HAP-1 (cell line): Measurements from ENCODE around the gene GORASP1.

ENCODE experiments used
- DNase-seq, 2 experiments: peaks; one replicate each; pipeline ENCODE4 v3.0.0-alpha.2; 2016 to 2020; ENCODE audit warnings: low spot score in 2 of 2
- H3K27me3 ChIP-seq: fragments of 250-450 bp; sonication (Bioruptor Pico); 2 replicates; pipeline ENCODE4 v1.5.1; 2020; ENCODE audit warnings: low read depth, mild to moderate bottlenecking, moderate library complexity
- H3K36me3 ChIP-seq: fragments of 250-450 bp; sonication (Bioruptor Pico); replicated peaks from 2 replicates; pipeline ENCODE4 v1.5.1; 2020; ENCODE audit warnings: mild to moderate bottlenecking
- H3K4me1 ChIP-seq: fragments of 250-450 bp; sonication (Bioruptor Pico); 2 replicates; pipeline ENCODE4 v1.5.1; 2020; ENCODE audit warnings: mild to moderate bottlenecking
- H3K4me3 ChIP-seq: fragments of 250-450 bp; sonication (Bioruptor Pico); 2 replicates; pipeline ENCODE4 v1.5.1; 2020; ENCODE audit warnings: mild to moderate bottlenecking, moderate library complexity
- H3K9me3 ChIP-seq: fragments of 250-450 bp; sonication (Bioruptor Pico); 2 replicates; pipeline ENCODE4 v1.5.1; 2020; ENCODE audit warnings: mild to moderate bottlenecking, moderate library complexity
- in situ Hi-C: fragments of 300-500 bp; cut with MboI; formaldehyde crosslinking; loops from 3 replicates; pipeline ENCODE4 v1.14.3; 2020; ENCODE audit warnings: low sequenced_read_pairs, inconsistent platforms, mixed read lengths

The GORASP1 gene

GRCh38 chr3:39125841-39126500, 18.5 kb upstream of the GORASP1 start:
- H3K4me1 ChIP-seq, result no peaks in the 10 kb centered on the region
- in situ Hi-C loops, result no loop called here
- no peak for DNase-seq

DNA sequence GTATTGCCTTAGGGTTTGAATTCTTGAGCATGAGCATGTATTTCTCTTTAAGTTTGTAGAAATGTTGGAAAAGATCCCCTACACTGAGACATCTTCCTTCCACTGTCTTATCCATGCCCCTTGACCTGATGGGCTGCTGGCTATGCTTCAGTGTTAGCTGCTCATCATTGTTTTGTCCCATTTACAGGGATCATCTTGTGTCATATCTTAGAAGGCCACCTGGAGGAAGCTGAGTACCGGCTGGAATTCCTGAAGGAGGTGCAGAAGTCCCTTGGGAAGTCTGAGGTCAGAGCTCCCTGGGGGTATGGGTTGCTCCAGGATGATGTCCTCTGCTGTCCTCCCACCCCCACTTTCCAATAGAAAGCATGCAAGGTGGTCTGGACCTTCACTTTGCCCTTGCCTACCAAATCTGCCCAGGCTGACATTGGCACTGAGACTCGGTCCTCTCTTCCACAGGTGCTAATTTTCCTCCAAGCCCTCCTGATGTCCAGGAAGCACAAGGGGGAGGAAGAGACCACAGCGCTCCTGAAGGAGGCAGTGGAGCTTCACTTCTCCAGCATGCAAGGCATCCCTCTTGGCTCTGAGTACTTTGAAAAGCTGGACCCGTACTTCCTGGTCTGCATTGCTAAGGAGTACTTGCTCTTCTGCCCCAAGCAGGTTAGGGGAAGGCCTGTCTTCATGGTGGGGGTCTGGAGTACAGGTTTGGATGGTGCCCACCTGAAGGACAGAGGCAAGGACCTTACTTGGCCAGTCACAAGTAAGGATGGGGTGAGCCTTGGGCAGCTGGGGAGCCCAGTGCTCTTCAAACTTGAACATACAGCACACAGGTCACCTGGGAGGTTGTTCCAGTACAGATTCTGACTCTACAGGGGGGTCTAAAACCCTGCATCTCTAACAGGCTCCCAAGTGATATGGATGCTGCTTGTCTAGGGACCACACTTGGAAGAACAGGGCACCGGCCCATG, 17.7 kb upstream of the GORASP1 start:
- Histone ChIP-seq H3K4me1 (no peaks in the 10 kb centered on the region), H3K27me3 (no peaks in the 10 kb centered on the region), H3K9me3 (no peaks in the 10 kb centered on the region), H3K36me3 (no peaks in the 10 kb centered on the region), H3K4me3 (no peak overlapping the region)
- in situ Hi-C loops, result loop anchor here (25.0 kb wide), 1 partner anchor 162 kb away; the partner anchor contains the start of gene CX3CR1
- no peak for DNase-seq

More at GRCh38 chr3:39125841-39126500, 18.5 kb upstream of the GORASP1 start:
- H3K9me3 ChIP-seq, result no peaks in the 10 kb centered on the region
- H3K27me3 ChIP-seq, result no peaks in the 10 kb centered on the region
- H3K36me3 ChIP-seq, result no peaks in the 10 kb centered on the region
- no peak overlapping the region for H3K4me3 ChIP-seq

DNA sequence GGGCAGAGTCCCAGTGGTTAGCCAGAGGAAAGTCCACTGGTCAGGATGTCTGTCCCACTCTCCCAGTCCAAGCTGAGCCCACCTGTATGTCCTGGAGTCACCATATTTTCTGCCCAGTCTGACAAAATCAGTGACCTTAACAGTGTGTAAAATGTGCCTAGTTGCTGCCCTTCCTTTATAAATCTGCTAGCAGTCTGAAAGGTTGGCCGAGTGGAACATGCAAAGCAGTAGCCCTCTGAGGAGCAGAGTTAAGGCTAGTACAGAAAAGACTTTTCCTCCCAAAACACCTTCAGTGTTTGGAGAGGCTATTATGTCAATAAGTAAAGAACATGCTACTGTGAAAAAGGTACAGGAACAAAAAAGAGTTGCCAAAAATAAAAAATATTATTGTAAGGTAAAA, 15.4 kb upstream of the GORASP1 start:
- Histone ChIP-seq H3K27me3 (no peaks in the 10 kb centered on the region), H3K4me1 (no peaks in the 10 kb centered on the region), H3K9me3 (no peaks in the 10 kb centered on the region), H3K36me3 (no peaks in the 10 kb centered on the region), H3K4me3 (no peak overlapping the region)
- no peak for DNase-seq
- in situ Hi-C loops, result loop anchor here (25.0 kb wide), 1 partner anchor 164 kb away; the partner anchor contains the start of gene CX3CR1

DNA sequence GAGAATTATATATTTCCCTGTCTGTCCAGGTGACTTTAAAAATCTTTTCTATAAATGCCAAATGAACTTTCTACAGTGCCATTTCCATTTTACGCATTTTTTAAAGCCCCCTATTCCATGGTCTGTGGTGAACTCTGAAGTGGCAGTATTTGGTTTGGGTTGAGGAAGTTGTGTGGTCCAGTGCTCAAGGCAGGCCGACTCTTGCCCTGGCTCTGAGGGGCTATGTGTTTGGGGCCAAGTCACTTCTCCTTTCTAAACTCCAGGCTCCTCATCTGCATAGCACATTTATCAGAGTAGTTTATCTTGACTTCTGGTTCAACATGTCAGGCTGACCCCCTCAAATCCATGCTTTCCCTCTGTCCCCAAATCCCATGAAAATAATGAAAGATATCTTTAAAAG, 14.2 kb upstream of the GORASP1 start:
- Histone ChIP-seq H3K4me1 (no peaks in the 10 kb centered on the region), H3K4me3 (no peak overlapping the region), H3K27me3 (no peaks in the 10 kb centered on the region), H3K36me3 (no peaks in the 10 kb centered on the region), H3K9me3 (no peaks in the 10 kb centered on the region)
- DNase-seq, result no peak
- in situ Hi-C loops, result loop anchor here (25.0 kb wide), 1 partner anchor 166 kb away; the partner anchor contains the start of gene CX3CR1

DNA sequence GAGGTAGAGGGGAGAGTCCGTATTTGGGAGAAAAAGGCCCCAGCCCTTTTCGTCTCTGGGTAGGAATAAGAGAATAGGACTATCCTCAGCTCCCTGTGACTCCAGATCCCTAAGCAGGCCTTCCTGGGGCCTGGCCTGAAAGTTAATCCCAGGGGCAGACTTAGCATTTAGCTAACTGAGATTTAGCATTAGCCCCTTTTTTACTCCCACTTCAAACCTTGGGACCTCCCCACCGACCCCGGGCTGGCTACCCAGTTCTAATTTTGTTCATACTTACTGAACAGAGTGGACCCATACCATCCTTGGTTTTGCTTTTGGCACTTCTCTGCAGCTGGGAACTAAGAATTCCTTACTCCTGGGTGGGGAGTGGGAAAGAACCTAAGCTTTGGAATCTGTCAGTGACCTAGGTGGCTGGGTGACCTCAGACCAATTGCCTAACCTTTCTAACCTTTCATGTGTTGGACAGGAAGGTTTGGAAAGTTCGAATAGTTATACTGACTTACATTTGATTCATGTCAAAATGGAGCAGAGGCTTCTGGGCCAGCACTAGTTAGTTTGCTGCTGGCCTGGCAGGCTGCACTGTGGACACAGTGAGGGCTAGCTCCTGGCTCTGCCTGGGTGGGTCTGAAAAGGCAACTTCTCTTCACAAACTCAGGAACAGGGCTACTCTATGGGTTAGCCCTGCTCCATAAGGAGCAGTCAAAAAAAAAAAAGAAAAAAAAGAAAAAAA, 11.7 kb upstream of the GORASP1 start:
- H3K9me3 ChIP-seq, result no peaks in the 10 kb centered on the region
- H3K4me3 ChIP-seq, result no peak overlapping the region
- no peaks in the 10 kb centered on the region for H3K27me3 ChIP-seq
- DNase-seq, result no peak
- H3K4me1 ChIP-seq, result no peaks in the 10 kb centered on the region
- H3K36me3 ChIP-seq, result no peaks in the 10 kb centered on the region
- in situ Hi-C loops, result loop anchor here (25.0 kb wide), 1 partner anchor 168 kb away; the partner anchor contains the start of gene CX3CR1

GRCh38 chr3:39118079-39118478, 10.7 kb upstream of the GORASP1 start:
- H3K9me3 ChIP-seq, result no peaks in the 10 kb centered on the region
- H3K4me3 ChIP-seq, result no peak overlapping the region
- peaks cover 7% of the 10 kb centered on the region; the same call in 1 of the 2 replicates for H3K4me1 ChIP-seq
- DNase-seq, result no peak
- no peaks in the 10 kb centered on the region for H3K27me3 ChIP-seq
- in situ Hi-C loops, result loop anchor here (25.0 kb wide), 1 partner anchor 169 kb away; the partner anchor contains the start of gene CX3CR1
- H3K36me3 ChIP-seq, result no peaks in the 10 kb centered on the region

- Histone ChIP-seq H3K36me3 (no peaks in the 10 kb centered on the region), H3K4me3 (no peak overlapping the region), H3K27me3 (no peaks in the 10 kb centered on the region), H3K4me1 (peaks cover 7% of the 10 kb centered on the region; the same call in 1 of the 2 replicates), H3K9me3 (no peaks in the 10 kb centered on the region)
- DNase-seq, result no peak
- in situ Hi-C loops, result loop anchor here (25.0 kb wide), 1 partner anchor 171 kb away; the partner anchor contains the start of gene CX3CR1
Measured at GRCh38 chr3:39115870-39116269, 8.4 kb upstream of the GORASP1 start.

DNA sequence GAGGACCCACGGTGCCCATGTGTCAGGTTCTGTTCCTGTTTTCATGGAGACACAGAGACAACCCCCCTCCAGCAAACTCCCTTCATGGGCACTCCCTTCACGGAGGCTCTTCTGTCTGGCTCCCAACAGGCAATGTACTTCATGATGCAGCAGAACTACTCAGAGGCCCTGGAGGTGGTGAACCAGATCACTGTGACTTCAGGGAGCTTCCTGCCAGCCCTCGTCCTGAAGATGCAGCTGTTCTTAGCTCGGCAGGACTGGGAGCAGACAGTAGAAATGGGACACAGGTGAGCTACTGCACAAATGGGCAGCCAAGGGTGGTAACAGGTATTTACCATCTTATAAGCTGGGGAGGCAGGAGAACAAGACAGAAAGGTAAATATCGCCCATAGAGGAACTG, 7.0 kb upstream of the GORASP1 start:
- H3K27me3 ChIP-seq, result no peaks in the 10 kb centered on the region
- no peak overlapping the region for H3K4me3 ChIP-seq
- H3K36me3 ChIP-seq, result no peaks in the 10 kb centered on the region
- no peak for DNase-seq
- in situ Hi-C loops, result loop anchor here (25.0 kb wide), 1 partner anchor 173 kb away; the partner anchor contains the start of gene CX3CR1
- H3K9me3 ChIP-seq, result no peaks in the 10 kb centered on the region
- H3K4me1 ChIP-seq, result peaks cover 7% of the 10 kb centered on the region; the same call in 1 of the 2 replicates

DNA sequence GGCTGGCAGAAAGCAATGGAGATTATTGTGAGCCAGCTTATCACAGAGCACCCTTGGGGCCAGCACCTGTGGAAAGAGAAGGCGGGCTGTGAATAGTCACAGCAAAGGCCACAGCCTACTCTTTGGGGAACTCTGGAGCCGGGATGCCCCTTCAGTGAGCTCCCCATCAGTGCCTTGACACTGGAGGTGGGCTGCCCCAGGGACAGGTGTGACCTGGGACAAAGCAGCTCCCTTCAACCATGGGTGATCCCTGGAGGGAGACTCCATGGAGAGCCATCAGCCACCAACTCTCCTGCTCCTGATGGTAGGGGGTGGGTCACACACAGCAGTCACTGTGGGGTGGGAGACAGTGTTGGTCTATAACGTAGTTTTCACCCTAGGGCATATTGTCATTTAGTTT, 5.9 kb upstream of the GORASP1 start:
- Histone ChIP-seq H3K4me1 (peaks cover 7% of the 10 kb centered on the region; the same call in 1 of the 2 replicates), H3K36me3 (no peaks in the 10 kb centered on the region), H3K27me3 (no peaks in the 10 kb centered on the region), H3K4me3 (no peak overlapping the region), H3K9me3 (no peaks in the 10 kb centered on the region)
- no peak for DNase-seq
- in situ Hi-C loops, result loop anchor here (25.0 kb wide), 1 partner anchor 174 kb away; the partner anchor contains the start of gene CX3CR1

DNA sequence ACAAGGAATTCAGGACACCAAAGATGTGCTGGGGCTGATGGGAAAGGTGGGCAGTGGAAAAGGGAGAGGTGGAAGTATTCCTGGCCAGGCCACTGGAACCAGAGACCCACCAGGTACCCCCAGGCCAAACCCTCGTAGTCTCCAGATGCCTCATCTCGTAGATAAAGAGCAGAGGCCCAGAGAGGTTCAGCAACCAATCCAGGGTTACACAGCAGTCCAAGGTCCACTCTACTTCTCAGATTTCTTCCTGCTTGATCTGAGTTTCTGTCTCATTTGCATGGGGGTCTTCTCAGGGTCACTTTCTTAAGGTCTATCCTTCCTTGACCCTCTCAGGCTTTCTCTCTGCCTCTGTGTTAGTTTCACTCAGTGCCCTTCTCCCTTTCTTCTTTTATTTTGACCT, 5.1 kb upstream of the GORASP1 start:
- H3K36me3 ChIP-seq, result no peaks in the 10 kb centered on the region
- in situ Hi-C loops, result loop anchor here (25.0 kb wide), 1 partner anchor 175 kb away; the partner anchor contains the start of gene CX3CR1
- H3K9me3 ChIP-seq, result no peaks in the 10 kb centered on the region
- no peak for DNase-seq
- H3K4me1 ChIP-seq, result peaks cover 12% of the 10 kb centered on the region; the same call in 1 of the 2 replicates
- H3K4me3 ChIP-seq, result no peak overlapping the region
- no peaks in the 10 kb centered on the region for H3K27me3 ChIP-seq

- Histone ChIP-seq H3K4me1 (peaks cover 12% of the 10 kb centered on the region; the same call in 1 of the 2 replicates), H3K36me3 (no peaks in the 10 kb centered on the region; the same call in 1 of the 2 replicates), H3K9me3 (no peaks in the 10 kb centered on the region), H3K27me3 (no peaks in the 10 kb centered on the region), H3K4me3 (no peak overlapping the region)
- in situ Hi-C loops, result loop anchor here (25.0 kb wide), 1 partner anchor 175 kb away; the partner anchor contains the start of gene CX3CR1
- no peak for DNase-seq
Measured at GRCh38 chr3:39112113-39112512, 4.7 kb upstream of the GORASP1 start.

GRCh38 chr3:39110041-39110639, 2.7 kb upstream of the GORASP1 start:
- in situ Hi-C loops, result loop anchor here (25.0 kb wide), 1 partner anchor 177 kb away; the partner anchor contains the start of gene CX3CR1
- Histone ChIP-seq H3K27me3 (no peaks in the 10 kb centered on the region), H3K9me3 (no peaks in the 10 kb centered on the region), H3K4me1 (peaks cover 12% of the 10 kb centered on the region; the same call in 1 of the 2 replicates), H3K4me3 (no peak overlapping the region), H3K36me3 (peaks cover 3% of the 10 kb centered on the region; the same call in 1 of the 2 replicates)
- no peak for DNase-seq
